ENCODE data around the gene HDGFL1.

DNA sequence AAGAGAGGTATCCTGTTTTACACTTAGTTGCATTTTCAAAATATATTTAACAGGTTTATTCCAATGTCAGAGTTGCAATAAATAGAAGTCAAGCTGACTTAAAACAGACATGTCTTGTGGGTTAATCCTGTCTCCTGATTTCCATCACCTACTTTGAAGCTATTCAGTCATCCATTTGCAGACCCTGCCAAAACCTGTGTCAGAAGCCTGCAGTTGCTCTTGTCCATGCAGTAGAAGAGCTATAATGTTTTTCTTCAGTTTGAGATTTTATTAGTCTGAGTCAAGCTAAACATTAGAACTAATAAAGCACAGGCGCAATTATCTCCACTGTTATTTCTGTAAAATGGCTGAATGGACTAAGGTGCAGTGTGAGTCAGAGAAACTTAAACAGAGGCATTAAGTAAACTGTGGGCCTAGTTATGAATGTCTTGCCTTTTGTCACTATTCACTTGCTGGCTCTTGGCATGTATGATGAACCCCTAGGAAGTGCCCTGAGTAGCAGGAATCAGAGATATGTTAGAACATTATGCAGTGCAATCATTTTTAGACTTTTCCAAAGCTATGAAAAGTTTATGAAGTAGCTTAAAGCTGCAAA is 11.0 kb upstream of the HDGFL1 start:
- TF ChIP-seq, protein P1, sequence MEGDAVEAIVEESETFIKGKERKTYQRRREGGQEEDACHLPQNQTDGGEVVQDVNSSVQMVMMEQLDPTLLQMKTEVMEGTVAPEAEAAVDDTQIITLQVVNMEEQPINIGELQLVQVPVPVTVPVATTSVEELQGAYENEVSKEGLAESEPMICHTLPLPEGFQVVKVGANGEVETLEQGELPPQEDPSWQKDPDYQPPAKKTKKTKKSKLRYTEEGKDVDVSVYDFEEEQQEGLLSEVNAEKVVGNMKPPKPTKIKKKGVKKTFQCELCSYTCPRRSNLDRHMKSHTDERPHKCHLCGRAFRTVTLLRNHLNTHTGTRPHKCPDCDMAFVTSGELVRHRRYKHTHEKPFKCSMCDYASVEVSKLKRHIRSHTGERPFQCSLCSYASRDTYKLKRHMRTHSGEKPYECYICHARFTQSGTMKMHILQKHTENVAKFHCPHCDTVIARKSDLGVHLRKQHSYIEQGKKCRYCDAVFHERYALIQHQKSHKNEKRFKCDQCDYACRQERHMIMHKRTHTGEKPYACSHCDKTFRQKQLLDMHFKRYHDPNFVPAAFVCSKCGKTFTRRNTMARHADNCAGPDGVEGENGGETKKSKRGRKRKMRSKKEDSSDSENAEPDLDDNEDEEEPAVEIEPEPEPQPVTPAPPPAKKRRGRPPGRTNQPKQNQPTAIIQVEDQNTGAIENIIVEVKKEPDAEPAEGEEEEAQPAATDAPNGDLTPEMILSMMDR (conservative IDR thresholded peaks at IDR 0.05; ENCODE audit: low read depth, low read length), result no peak
- no peak for TF ChIP-seq EZH2 (IDR thresholded peaks at IDR 0.05; ENCODE audit: borderline replicate concordance, low read depth, low read length, poor library complexity, severe bottlenecking)

Data from A673 (cell line).